Measurements from ENCODE around the gene LTB4R. TPM values are rescaled to one million over a fixed set of nuclear protein-coding genes. Genes with fewer than 3 reads are reported as not detected.

The LTB4R gene
- total and polyA plus RNA-seq, 9 of the 15 experiments (the other 6 are each of a cell fraction or from before 2014, with no cell fraction given), result 0.38 to 10.5 (median 2.8) TPM

DNA sequence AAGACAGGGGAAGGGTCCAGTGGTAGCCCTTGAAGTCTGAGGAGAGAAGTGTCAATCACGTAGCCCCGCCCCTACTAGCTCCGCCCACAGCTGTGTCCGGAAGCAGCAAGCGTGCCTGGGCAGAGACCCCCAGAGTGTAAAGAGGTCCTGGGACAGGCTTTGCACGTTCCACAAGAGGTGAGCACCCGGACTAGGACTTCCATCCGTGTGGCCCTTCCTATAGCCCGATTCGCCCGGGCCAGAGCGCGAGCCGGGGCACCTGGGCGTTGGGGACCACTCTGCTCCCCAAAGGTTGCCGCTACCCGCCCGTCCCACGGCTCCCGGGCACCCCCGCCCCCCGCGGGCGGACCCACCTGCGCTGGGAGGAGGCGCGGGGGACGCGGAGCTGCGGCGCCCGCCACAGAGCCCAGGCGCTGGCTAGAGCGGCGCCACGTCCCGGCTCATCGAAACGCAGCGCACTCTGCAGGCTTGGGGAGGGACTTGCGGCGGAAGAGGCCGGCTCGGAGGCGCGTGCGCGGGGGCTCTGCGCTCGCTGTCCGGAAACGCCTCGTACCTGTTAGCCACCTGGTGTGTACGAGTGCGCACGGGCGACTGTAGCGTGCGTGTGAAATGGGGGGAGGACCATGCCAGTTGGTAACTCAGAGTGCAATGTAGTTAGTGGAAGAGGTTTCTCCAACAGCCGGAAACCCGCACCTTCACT is 40.0 kb upstream of the LTB4R start, which contains the start of gene RABGGTA (continued):
- TF ChIP-seq PTBP1 (IDR thresholded peaks at IDR 0.05; ENCODE audit: low read depth, low read length), result no peak
- TF ChIP-seq NFIX (CRISPR knock-in tag; IDR thresholded peaks at IDR 0.05; ENCODE audit: low read depth), result no peak
- TF ChIP-seq ZNF507 (tag; conservative IDR thresholded peaks at IDR 0.05), result no peak
- TF ChIP-seq, protein P1, sequence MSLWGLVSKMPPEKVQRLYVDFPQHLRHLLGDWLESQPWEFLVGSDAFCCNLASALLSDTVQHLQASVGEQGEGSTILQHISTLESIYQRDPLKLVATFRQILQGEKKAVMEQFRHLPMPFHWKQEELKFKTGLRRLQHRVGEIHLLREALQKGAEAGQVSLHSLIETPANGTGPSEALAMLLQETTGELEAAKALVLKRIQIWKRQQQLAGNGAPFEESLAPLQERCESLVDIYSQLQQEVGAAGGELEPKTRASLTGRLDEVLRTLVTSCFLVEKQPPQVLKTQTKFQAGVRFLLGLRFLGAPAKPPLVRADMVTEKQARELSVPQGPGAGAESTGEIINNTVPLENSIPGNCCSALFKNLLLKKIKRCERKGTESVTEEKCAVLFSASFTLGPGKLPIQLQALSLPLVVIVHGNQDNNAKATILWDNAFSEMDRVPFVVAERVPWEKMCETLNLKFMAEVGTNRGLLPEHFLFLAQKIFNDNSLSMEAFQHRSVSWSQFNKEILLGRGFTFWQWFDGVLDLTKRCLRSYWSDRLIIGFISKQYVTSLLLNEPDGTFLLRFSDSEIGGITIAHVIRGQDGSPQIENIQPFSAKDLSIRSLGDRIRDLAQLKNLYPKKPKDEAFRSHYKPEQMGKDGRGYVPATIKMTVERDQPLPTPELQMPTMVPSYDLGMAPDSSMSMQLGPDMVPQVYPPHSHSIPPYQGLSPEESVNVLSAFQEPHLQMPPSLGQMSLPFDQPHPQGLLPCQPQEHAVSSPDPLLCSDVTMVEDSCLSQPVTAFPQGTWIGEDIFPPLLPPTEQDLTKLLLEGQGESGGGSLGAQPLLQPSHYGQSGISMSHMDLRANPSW (CRISPR knock-in tag; IDR thresholded peaks at IDR 0.05), result no peak
- TF ChIP-seq CREBBP (IDR thresholded peaks at IDR 0.05; ENCODE audit: low read depth, low read length), result no peak
- no peak for TF ChIP-seq RBM39 (optimal IDR thresholded peaks at IDR 0.05; ENCODE audit: low read depth, low read length)
- no peak for TF ChIP-seq ZKSCAN8 (CRISPR knock-in tag; IDR thresholded peaks at IDR 0.05)
- TF ChIP-seq, protein P2, sequence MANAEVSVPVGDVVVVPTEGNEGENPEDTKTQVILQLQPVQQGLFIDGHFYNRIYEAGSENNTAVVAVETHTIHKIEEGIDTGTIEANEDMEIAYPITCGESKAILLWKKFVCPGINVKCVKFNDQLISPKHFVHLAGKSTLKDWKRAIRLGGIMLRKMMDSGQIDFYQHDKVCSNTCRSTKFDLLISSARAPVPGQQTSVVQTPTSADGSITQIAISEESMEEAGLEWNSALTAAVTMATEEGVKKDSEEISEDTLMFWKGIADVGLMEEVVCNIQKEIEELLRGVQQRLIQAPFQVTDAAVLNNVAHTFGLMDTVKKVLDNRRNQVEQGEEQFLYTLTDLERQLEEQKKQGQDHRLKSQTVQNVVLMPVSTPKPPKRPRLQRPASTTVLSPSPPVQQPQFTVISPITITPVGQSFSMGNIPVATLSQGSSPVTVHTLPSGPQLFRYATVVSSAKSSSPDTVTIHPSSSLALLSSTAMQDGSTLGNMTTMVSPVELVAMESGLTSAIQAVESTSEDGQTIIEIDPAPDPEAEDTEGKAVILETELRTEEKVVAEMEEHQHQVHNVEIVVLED (CRISPR knock-in tag; IDR thresholded peaks at IDR 0.05), result peak; percentile 85
- no peak for TF ChIP-seq BCL6 (CRISPR knock-in tag; IDR thresholded peaks at IDR 0.05)
- TF ChIP-seq, protein P3, sequence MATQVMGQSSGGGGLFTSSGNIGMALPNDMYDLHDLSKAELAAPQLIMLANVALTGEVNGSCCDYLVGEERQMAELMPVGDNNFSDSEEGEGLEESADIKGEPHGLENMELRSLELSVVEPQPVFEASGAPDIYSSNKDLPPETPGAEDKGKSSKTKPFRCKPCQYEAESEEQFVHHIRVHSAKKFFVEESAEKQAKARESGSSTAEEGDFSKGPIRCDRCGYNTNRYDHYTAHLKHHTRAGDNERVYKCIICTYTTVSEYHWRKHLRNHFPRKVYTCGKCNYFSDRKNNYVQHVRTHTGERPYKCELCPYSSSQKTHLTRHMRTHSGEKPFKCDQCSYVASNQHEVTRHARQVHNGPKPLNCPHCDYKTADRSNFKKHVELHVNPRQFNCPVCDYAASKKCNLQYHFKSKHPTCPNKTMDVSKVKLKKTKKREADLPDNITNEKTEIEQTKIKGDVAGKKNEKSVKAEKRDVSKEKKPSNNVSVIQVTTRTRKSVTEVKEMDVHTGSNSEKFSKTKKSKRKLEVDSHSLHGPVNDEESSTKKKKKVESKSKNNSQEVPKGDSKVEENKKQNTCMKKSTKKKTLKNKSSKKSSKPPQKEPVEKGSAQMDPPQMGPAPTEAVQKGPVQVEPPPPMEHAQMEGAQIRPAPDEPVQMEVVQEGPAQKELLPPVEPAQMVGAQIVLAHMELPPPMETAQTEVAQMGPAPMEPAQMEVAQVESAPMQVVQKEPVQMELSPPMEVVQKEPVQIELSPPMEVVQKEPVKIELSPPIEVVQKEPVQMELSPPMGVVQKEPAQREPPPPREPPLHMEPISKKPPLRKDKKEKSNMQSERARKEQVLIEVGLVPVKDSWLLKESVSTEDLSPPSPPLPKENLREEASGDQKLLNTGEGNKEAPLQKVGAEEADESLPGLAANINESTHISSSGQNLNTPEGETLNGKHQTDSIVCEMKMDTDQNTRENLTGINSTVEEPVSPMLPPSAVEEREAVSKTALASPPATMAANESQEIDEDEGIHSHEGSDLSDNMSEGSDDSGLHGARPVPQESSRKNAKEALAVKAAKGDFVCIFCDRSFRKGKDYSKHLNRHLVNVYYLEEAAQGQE (IDR thresholded peaks at IDR 0.05; ENCODE audit: borderline replicate concordance), result no peak
- TF ChIP-seq, protein P3 (CRISPR knock-in tag; IDR thresholded peaks at IDR 0.05; ENCODE audit: low read depth), result 0 out of 2 replicates have a peak, but pooled peaks have one; percentile 66
- TF ChIP-seq STAT5B (CRISPR knock-in tag; IDR thresholded peaks at IDR 0.05), result no peak
- TF ChIP-seq NCOA4 (IDR thresholded peaks at IDR 0.05; ENCODE audit: partially characterized antibody), result no peak
- TF ChIP-seq, protein P4, sequence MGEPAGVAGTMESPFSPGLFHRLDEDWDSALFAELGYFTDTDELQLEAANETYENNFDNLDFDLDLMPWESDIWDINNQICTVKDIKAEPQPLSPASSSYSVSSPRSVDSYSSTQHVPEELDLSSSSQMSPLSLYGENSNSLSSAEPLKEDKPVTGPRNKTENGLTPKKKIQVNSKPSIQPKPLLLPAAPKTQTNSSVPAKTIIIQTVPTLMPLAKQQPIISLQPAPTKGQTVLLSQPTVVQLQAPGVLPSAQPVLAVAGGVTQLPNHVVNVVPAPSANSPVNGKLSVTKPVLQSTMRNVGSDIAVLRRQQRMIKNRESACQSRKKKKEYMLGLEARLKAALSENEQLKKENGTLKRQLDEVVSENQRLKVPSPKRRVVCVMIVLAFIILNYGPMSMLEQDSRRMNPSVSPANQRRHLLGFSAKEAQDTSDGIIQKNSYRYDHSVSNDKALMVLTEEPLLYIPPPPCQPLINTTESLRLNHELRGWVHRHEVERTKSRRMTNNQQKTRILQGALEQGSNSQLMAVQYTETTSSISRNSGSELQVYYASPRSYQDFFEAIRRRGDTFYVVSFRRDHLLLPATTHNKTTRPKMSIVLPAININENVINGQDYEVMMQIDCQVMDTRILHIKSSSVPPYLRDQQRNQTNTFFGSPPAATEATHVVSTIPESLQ (CRISPR knock-in tag; IDR thresholded peaks at IDR 0.05), result 0 out of 2 replicates have a peak, but pooled peaks have one; percentile 76

Measured in K562 (cell line).